SH-SY5Y (cell line): ENCODE data around the gene STK17B.

Source experiments
- GATA2 ChIP-seq: IDR thresholded peaks from 2 replicates; pipeline ENCODE4 v1.6.1; 2011; ENCODE audit warnings: mild to moderate bottlenecking, low read depth, low read length
- GATA3 ChIP-seq: IDR thresholded peaks from 2 replicates; pipeline ENCODE4 v1.6.1; 2011; ENCODE audit warnings: low read depth, mild to moderate bottlenecking, low read length, moderate library complexity

GRCh38 chr2:196177124-196177523 lies 5.7 kb upstream of the STK17B start:
- TF ChIP-seq GATA3 (no peak), GATA2 (no peak)
